ENCODE data around the gene SUPT4H1. TPM values are rescaled to one million over a fixed set of nuclear protein-coding genes. Genes with fewer than 3 reads are reported as not detected.
A peak's percentile ranks its signal among the peaks of the same experiment; 100 is the strongest.

SUPT4H1 gene
- total RNA-seq, 1 experiment from 2014 or later: 109 TPM

DNA sequence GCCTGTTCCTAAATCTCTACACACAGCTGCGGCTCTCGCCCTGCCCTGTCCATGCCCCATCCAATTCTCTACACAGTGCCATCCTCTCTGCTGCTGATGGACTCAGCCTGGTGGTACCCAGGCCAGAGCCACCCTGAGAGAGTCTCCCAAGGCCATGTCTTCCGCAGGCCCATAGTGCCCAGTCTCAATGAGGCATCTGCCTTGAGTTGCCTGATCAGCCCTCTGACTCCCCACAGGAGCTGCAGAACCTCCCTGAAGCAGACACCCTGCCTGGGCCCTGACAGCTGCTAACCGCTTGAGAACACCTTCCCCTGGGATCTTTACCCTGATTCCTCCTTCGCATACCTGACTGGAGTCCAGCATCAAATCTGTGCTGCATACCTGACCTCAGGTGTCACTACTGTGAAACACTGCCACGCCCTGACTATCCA lies 36.7 kb downstream of the SUPT4H1 start:
- Histone ChIP-seq H2BK20ac (ENCODE audit: low read depth, low read length, poor library complexity, severe bottlenecking) (no peak overlapping the region), H2BK15ac (ENCODE audit: low read depth, low read length) (no peak overlapping the region), H3K79me1 (ENCODE audit: insufficient read depth, low read depth, low read length, poor library complexity, severe bottlenecking) (no peaks in the 10 kb centered on the region), H3K4me1 (ENCODE audit: insufficient read depth, low read length) (no peaks in the 10 kb centered on the region), H3K56ac (ENCODE audit: insufficient read length, low read depth, low read length) (no peak overlapping the region), H3K9me3 (ENCODE audit: control insufficient read depth, low read depth, low read length) (no peaks in the 10 kb centered on the region), H3K18ac (ENCODE audit: insufficient read length, low read depth, low read length) (no peak overlapping the region), H3K27me3 (ENCODE audit: insufficient read depth, low read length) (no peaks in the 10 kb centered on the region), H3K23ac (ENCODE audit: insufficient read length, low read depth, low read length) (no peak overlapping the region), H4K5ac (ENCODE audit: insufficient read length, low read depth, low read length) (no peak overlapping the region), H3K23me2 (ENCODE audit: insufficient read length, low read depth, low read length, poor library complexity, severe bottlenecking) (no peaks in the 10 kb centered on the region), H4K20me1 (ENCODE audit: control insufficient read depth, insufficient read depth, insufficient read length) (no peaks in the 10 kb centered on the region), H3T11ph (ENCODE audit: low read length) (no peak overlapping the region), H2AFZ (ENCODE audit: low read length) (no peak overlapping the region), H3K9ac (ENCODE audit: extremely low read depth, insufficient read length, low read length) (no peak overlapping the region), H3K4ac (ENCODE audit: low read depth, low read length) (no peak overlapping the region), H3K4me2 (ENCODE audit: insufficient read depth, insufficient read length, low read length) (no peak overlapping the region), H2BK12ac (ENCODE audit: insufficient read length, low read depth, low read length) (no peak overlapping the region), H2AK5ac (ENCODE audit: insufficient read length, low read length) (no peak overlapping the region), H2BK5ac (ENCODE audit: insufficient read length, low read length) (no peak overlapping the region), H4K8ac (replicated peaks; ENCODE audit: insufficient read length, low read depth, low read length) (no peak overlapping the region), H2BK120ac (ENCODE audit: low read depth, low read length, poor library complexity, severe bottlenecking) (no peak overlapping the region), H3K27ac (ENCODE audit: insufficient read length, low read depth, low read length) (no peak overlapping the region), H3K14ac (ENCODE audit: insufficient read depth, low read length) (no peak overlapping the region), H4K91ac (ENCODE audit: insufficient read length, low read depth, low read length) (no peak overlapping the region), H3K79me2 (ENCODE audit: insufficient read depth, low read length) (no peaks in the 10 kb centered on the region)
- peak; percentile 25 for DNase-seq
- H3K4me1 Mint-ChIP-seq: peaks cover 3 to 12% of the 10 kb centered on the region in 2 experiments; a peak in 3 of 4 replicates
- no peaks in the 10 kb centered on the region for H3K36me3 Mint-ChIP-seq (ENCODE audit: insufficient read depth in 1 of 3, low read depth in 3 of 3)
- H3K27me3 Mint-ChIP-seq (ENCODE audit: low read depth): peaks cover 7% of the 10 kb centered on the region
- no peak overlapping the region for H3K27ac Mint-ChIP-seq
- no peak overlapping the region for H3K4me3 Mint-ChIP-seq
- no CpG with 5 or more reads among the region's 6 CpGs for WGBS (ENCODE audit: extremely low coverage, insufficient read length, low lambda C conversion rate)
- TF ChIP-seq, protein P1, sequence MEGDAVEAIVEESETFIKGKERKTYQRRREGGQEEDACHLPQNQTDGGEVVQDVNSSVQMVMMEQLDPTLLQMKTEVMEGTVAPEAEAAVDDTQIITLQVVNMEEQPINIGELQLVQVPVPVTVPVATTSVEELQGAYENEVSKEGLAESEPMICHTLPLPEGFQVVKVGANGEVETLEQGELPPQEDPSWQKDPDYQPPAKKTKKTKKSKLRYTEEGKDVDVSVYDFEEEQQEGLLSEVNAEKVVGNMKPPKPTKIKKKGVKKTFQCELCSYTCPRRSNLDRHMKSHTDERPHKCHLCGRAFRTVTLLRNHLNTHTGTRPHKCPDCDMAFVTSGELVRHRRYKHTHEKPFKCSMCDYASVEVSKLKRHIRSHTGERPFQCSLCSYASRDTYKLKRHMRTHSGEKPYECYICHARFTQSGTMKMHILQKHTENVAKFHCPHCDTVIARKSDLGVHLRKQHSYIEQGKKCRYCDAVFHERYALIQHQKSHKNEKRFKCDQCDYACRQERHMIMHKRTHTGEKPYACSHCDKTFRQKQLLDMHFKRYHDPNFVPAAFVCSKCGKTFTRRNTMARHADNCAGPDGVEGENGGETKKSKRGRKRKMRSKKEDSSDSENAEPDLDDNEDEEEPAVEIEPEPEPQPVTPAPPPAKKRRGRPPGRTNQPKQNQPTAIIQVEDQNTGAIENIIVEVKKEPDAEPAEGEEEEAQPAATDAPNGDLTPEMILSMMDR (conservative IDR thresholded peaks at IDR 0.05): no peak
- no peaks in the 10 kb centered on the region for H3K9me3 Mint-ChIP-seq

Measured in H9 (cell line).